CD4-positive, CD25-positive, alpha-beta regulatory T cell (primary cell): Measurements from ENCODE around the gene PLXNB1. TPM values are rescaled to one million over a fixed set of nuclear protein-coding genes. Genes with fewer than 3 reads are reported as not detected.

ENCODE experiments used
- ATAC-seq, 2 donors: fragments of 150-1000 bp; cut with Tn5 transposase; one replicate each; pipeline ENCODE4 v1.10.0; 2021; ENCODE audit warnings: low read depth in 2 of 2, moderate number of reproducible peaks in 2 of 2, moderate library complexity in 1 of 2
- DNase-seq, 3 donors: peaks; one replicate each; pipeline versions ENCODE4 v3.0.0 to v3.0.0-alpha.2; 2012 to 2022; ENCODE audit warnings: mixed read lengths in 1 of 3
- H3K27ac ChIP-seq: one replicate; pipeline ENCODE4 v1.7.0; 2013; ENCODE audit warnings: mild to moderate bottlenecking, low read length; ENCODE audit not compliant: insufficient read depth, poor library complexity, severe bottlenecking
- H3K27me3 ChIP-seq: one replicate; pipeline ENCODE4 v1.7.0; 2013; ENCODE audit warnings: low read length; ENCODE audit not compliant: control insufficient read depth, insufficient read depth
- H3K36me3 ChIP-seq: one replicate; pipeline ENCODE4 v1.7.0; 2013; ENCODE audit warnings: mild to moderate bottlenecking, low read length, moderate library complexity; ENCODE audit not compliant: control insufficient read depth, insufficient read depth
- H3K4me1 ChIP-seq: 2 replicates; pipeline ENCODE4 v1.7.0; 2013; ENCODE audit warnings: mild to moderate bottlenecking, low read length; ENCODE audit not compliant: insufficient read depth, control insufficient read depth, poor library complexity, severe bottlenecking
- H3K4me3 ChIP-seq: one replicate; pipeline ENCODE4 v1.7.0; 2013; ENCODE audit warnings: low read depth, mild to moderate bottlenecking, low read length, moderate library complexity
- H3K9me3 ChIP-seq, 2 experiments: 1 replicate in 1 of 2; 2 replicates in 1 of 2; pipeline ENCODE4 v1.7.0; 2013; ENCODE audit warnings: low read length in 2 of 2, mild to moderate bottlenecking in 1 of 2, moderate library complexity in 1 of 2; ENCODE audit not compliant: control insufficient read depth in 2 of 2
- H3K27ac Mint-ChIP-seq, 3 donors: one replicate each; pipeline ENCODE4 v1.8.0; 2020 to 2022; ENCODE audit warnings: mild to moderate bottlenecking in 3 of 3, mixed read lengths in 3 of 3, moderate library complexity in 2 of 3
- H3K27me3 Mint-ChIP-seq: one replicate; pipeline ENCODE4 v1.8.0; 2022; ENCODE audit warnings: mild to moderate bottlenecking, mixed read lengths
- H3K36me3 Mint-ChIP-seq: one replicate; pipeline ENCODE4 v1.8.0; 2020; ENCODE audit warnings: mixed read lengths
- H3K4me1 Mint-ChIP-seq, 4 donors: one replicate each; pipeline ENCODE4 v1.8.0; 2020 to 2022; ENCODE audit warnings: mixed read lengths in 4 of 4, mild to moderate bottlenecking in 1 of 4
- H3K4me3 Mint-ChIP-seq, 4 donors: one replicate each; pipeline ENCODE4 v1.8.0; 2020 to 2022; ENCODE audit warnings: mild to moderate bottlenecking in 4 of 4, mixed read lengths in 4 of 4, moderate library complexity in 3 of 4
- H3K9me3 Mint-ChIP-seq, 7 donors: one replicate each; pipeline ENCODE4 v1.8.0; 2020 to 2022; ENCODE audit warnings: mixed read lengths in 7 of 7, mild to moderate bottlenecking in 3 of 7, moderate library complexity in 2 of 7
- polyA plus RNA-seq, 4 donors: library from polyadenylated mRNA; unstranded; fragments of 300-500 nt; fragmentation: Illumina TruSeq; gene quantifications; one replicate each; pipeline ENCODE4 v1.2.3, GENCODE V29; 2021
- total RNA-seq: library from RNA; stranded (reverse); gene quantifications from one replicate; pipeline ENCODE4 v1.2.3, GENCODE V29; 2022

Gene PLXNB1
- total and polyA plus RNA-seq, 5 donors from 2014 or later = 0.07 to 5.2 TPM; not detected in 3

DNA sequence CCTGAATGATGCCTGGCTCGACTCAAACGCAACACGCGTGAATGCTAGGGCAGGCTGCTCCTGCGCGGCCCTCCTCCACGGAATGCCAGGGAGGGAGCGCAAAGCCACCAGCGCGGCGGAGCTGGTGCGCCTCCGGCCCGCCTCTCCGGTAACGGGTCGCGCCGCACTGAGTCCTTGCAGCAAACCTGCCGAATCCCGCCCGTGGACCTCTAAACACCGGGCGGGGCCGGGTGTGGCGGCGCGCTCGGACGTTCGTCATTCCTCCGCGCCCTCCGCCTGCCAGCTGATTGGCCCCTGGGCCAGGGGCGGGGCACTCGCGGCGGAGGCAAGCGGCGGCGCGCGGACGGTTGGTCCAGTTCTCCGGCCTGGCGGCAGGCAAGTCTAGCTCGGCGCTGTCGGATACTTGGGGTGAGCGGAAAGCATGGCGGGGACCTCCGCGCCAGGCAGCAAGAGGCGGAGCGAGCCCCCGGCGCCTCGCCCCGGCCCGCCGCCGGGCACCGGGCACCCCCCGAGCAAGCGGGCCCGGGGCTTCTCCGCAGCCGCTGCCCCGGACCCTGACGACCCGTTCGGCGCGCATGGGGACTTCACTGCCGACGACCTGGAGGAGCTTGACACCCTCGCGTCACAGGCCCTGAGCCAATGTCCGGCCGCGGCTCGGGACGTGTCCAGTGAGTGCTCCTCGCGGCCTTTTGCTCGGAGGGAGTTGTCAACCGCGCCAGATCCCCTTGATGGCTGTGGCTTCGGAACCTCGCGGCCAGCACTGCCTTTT is 16.7 kb upstream of the PLXNB1 start, which contains the start of gene ATRIP:
Gene ATRIP (plus strand): TSS at position 313 of the 769 bp plus-strand sequence. CDS start 109 bp downstream, at position 422.
- Histone ChIP-seq H3K27me3 (no peaks in the 10 kb centered on the region), H3K36me3 (peaks cover 21% of the 10 kb centered on the region), H3K4me3 (peak within 1 kb of the TSS; percentile 82), H3K27ac (peak within 1 kb of the TSS; percentile 76), H3K4me1 (peaks cover 30% of the 10 kb centered on the region), H3K9me3 (no peaks in the 10 kb centered on the region)
- H3K9me3 Mint-ChIP-seq = no peaks in the 10 kb centered on the region
- peak; percentile 84 to 87 (median 85) for DNase-seq
- ATAC-seq = peak; percentile 96 to 97
- H3K27me3 Mint-ChIP-seq = peaks cover 4% of the 10 kb centered on the region
- H3K4me3 Mint-ChIP-seq = peak within 1 kb of the TSS; percentile 87 to 98 (median 93)
- H3K4me1 Mint-ChIP-seq = peaks cover 11 to 46% (median 34%) of the 10 kb centered on the region in 4 donors
- H3K27ac Mint-ChIP-seq = peak within 1 kb of the TSS; percentile 90 to 96 (median 92)
- H3K36me3 Mint-ChIP-seq = peaks cover 7% of the 10 kb centered on the region

DNA sequence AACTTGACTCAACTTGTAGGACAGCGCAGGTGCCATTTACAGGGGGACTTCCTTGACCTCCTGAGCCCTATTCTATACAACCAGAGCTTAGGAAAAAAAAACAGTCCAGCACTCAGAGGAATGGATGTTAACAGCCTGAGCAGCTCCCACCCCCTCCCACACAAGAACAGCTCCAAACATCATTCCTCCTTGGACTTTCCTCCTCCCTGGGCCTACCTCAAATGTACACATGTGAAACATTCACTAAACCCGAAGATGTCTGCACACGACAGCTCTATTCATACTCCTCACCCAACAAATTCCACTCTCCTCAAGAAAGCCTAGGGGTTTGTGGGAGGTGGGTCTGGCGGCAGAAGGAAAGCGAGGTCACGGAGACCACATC is 16.1 kb upstream of the PLXNB1 start:
- Mint-ChIP-seq H3K27ac (peak overlapping the region; percentile 90 to 96 (median 92)), H3K36me3 (peaks cover 8% of the 10 kb centered on the region), H3K4me1 (peaks cover 15 to 52% (median 37%) of the 10 kb centered on the region in 4 donors), H3K4me3 (peak overlapping the region; percentile 87 to 98 (median 93)), H3K9me3 (no peaks in the 10 kb centered on the region), H3K27me3 (peaks cover 4% of the 10 kb centered on the region)
- H3K9me3 ChIP-seq = no peaks in the 10 kb centered on the region
- H3K4me1 ChIP-seq = peaks cover 36% of the 10 kb centered on the region
- H3K27me3 ChIP-seq = no peaks in the 10 kb centered on the region
- peak overlapping the region; percentile 76 for H3K27ac ChIP-seq
- ATAC-seq = no peak
- H3K4me3 ChIP-seq = peak overlapping the region; percentile 82
- DNase-seq = no peak
- H3K36me3 ChIP-seq = peaks cover 25% of the 10 kb centered on the region

DNA sequence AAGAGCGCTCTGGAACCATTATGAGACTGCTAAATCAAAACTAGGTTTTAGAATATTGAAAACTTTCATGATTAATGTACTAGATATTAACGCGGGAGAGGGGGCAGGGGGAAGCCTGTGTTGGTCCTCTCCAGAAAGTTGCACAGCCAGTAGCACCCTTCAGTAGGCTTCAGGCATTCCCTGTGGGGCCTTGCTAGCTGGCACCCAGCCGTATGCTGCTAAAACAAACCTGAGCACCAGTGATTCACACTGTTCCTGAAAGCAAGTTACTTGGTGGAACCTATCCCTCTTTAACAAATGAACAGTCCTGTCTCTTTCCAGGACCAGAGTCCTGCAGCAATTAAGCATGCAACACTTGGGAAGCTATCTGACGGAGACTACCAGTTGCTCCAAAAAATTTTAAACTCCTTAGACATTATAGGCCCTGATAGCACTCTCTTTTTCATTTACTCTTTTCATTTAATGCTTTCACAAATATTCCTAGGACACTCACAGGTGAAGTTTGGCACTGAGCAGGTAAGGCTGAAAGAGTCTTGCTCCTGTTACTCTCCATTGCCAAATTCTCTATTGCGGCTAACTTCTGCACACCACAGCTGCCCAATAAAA is 15.5 kb upstream of the PLXNB1 start:
- Mint-ChIP-seq H3K27me3 (peaks cover 4% of the 10 kb centered on the region), H3K4me3 (peak overlapping the region; percentile 87 to 98 (median 93)), H3K4me1 (peaks cover 15 to 59% (median 37%) of the 10 kb centered on the region in 4 donors), H3K27ac (peak overlapping the region; percentile 90 to 96 (median 92)), H3K9me3 (no peaks in the 10 kb centered on the region), H3K36me3 (peaks cover 8% of the 10 kb centered on the region)
- H3K27me3 ChIP-seq = no peaks in the 10 kb centered on the region
- H3K9me3 ChIP-seq = no peaks in the 10 kb centered on the region
- H3K4me3 ChIP-seq = no peak overlapping the region
- ATAC-seq = no peak
- DNase-seq = no peak
- peaks cover 25% of the 10 kb centered on the region for H3K36me3 ChIP-seq
- peaks cover 42% of the 10 kb centered on the region for H3K4me1 ChIP-seq
- peak overlapping the region; percentile 76 for H3K27ac ChIP-seq

DNA sequence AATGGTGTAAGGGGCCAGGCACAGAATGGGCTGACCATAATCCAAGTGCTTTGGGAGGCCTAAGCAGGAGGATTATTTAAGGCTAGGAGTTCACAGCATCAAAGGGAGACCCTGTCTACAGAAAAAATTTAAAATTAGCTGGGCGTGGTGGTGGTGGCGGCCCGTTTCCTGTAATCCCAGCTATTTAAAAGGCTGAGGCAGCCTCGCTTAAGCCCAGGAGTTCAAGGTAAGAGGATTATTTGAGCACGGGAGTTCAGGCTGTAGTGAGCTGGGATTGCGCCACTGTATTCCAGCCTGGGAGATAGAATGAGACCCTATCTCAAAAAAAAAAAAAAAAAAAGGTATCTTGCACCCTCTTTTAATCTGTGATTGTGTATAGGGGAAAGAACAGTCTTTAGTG is 12.1 kb upstream of the PLXNB1 start:
- no peak for ATAC-seq
- H3K27me3 ChIP-seq = no peaks in the 10 kb centered on the region
- H3K4me1 Mint-ChIP-seq = peaks cover 11 to 62% (median 24%) of the 10 kb centered on the region in 4 donors
- H3K27ac Mint-ChIP-seq = peak overlapping the region in 2 of 3 donors; percentile 91 to 99
- H3K4me3 Mint-ChIP-seq = peak overlapping the region in 3 of 4 donors; percentile 92 to 96 (median 96)
- peaks cover 0 to 4% (median 0%) of the 10 kb centered on the region in 7 donors for H3K9me3 Mint-ChIP-seq
- H3K4me1 ChIP-seq = peaks cover 42% of the 10 kb centered on the region
- H3K36me3 ChIP-seq = peaks cover 25% of the 10 kb centered on the region
- no peaks in the 10 kb centered on the region for H3K9me3 ChIP-seq
- DNase-seq = no peak
- peak overlapping the region; percentile 90 for H3K27ac ChIP-seq
- peak overlapping the region; percentile 58 for H3K4me3 ChIP-seq
- peaks cover 6% of the 10 kb centered on the region for H3K36me3 Mint-ChIP-seq
- H3K27me3 Mint-ChIP-seq = no peaks in the 10 kb centered on the region

DNA sequence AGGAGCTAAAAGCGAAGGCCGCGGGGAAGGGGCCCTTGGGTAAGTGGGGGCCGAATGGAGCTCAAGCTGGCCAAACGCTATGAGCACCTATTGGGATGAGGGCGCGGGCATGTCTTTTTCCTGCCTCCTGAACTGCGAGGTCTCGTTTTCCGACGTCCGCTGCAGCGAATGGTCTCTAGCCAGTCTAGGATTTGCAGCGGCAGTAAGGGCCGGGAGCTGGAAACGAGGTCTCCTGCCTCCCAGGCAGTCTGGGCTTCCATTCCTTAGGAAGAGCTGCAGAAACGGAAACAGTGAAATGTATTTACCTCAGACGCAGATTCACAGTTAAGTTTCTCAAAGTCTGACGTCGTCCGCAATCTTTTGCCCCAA is 10.7 kb upstream of the PLXNB1 start:
- H3K36me3 ChIP-seq = peaks cover 25% of the 10 kb centered on the region
- H3K9me3 ChIP-seq = no peaks in the 10 kb centered on the region
- ATAC-seq (no peak), DNase-seq (no peak)
- H3K4me1 ChIP-seq = peaks cover 37% of the 10 kb centered on the region
- no peaks in the 10 kb centered on the region for H3K27me3 Mint-ChIP-seq
- H3K4me1 Mint-ChIP-seq = peaks cover 11 to 51% (median 16%) of the 10 kb centered on the region in 4 donors
- H3K27ac Mint-ChIP-seq = peak overlapping the region; percentile 91 to 99 (median 91)
- H3K4me3 ChIP-seq = peak overlapping the region; percentile 89
- no peaks in the 10 kb centered on the region for H3K27me3 ChIP-seq
- peak overlapping the region in 3 of 4 donors; percentile 92 to 96 (median 96) for H3K4me3 Mint-ChIP-seq
- H3K9me3 Mint-ChIP-seq = peaks cover 0 to 4% (median 0%) of the 10 kb centered on the region in 7 donors
- H3K27ac ChIP-seq = peak overlapping the region; percentile 90
- H3K36me3 Mint-ChIP-seq = peaks cover 6% of the 10 kb centered on the region

DNA sequence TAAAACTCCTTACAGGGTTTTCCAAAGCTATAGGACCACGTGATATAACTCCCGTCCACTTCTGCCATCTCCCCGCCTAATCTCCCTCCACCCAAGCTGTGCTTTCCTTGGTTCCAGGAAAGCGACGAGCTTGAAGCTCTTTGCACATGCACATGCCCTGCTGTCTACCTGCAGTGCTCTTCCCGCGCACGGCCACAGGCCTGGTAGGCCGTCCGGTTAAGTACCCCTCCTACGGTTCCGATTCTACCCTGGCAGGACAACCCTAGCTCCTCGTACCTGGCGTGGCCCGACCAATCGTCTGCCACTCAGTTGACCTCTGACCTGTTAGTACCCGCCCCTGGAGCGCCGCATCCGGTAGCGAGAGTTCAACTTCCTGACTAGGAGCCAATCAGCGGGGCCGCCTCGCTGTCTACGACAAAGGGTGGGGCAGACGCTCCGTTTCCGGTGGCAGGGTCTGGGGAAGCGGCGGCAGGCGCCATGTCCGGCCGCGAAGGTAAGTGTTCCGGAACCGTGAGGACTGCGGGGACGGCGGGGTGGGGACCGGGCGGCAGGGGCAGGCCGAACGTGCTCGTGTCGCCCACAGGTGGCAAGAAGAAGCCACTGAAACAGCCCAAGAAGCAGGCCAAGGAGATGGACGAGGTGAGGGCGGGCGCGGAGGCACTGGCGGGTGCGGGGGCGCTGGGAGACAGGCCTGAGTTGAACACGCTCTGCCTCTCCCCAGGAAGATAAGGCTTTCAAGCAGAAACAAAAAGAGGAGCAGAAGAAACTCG is 10.1 kb upstream of the PLXNB1 start, which contains the start of the genes CCDC51 and TMA7:
Gene CCDC51 (minus strand): TSS at position 300 of the 770 bp plus-strand sequence. CDS start 4,991 bp downstream, outside the sequence.
Gene TMA7 (plus strand): TSS at position 438 of the 770 bp plus-strand sequence. CDS start 40 bp downstream, at position 478.
- Histone ChIP-seq H3K27me3 (no peaks in the 10 kb centered on the region), H3K27ac (peak within 1 kb of the TSS; percentile 90), H3K4me1 (peaks cover 37% of the 10 kb centered on the region), H3K4me3 (peak within 1 kb of the TSS; percentile 93), H3K36me3 (peaks cover 25% of the 10 kb centered on the region), H3K9me3 (no peaks in the 10 kb centered on the region)
- ATAC-seq (peak; percentile 96 to 97), DNase-seq (peak; percentile 97 to 99 (median 98))
- Mint-ChIP-seq H3K36me3 (peaks cover 6% of the 10 kb centered on the region), H3K4me1 (peaks cover 11 to 51% (median 15%) of the 10 kb centered on the region in 4 donors), H3K27ac (peak within 1 kb of the TSS; percentile 91 to 99 (median 91)), H3K27me3 (no peaks in the 10 kb centered on the region), H3K9me3 (peaks cover 0 to 4% (median 0%) of the 10 kb centered on the region in 7 donors), H3K4me3 (peak within 1 kb of the TSS in 3 of 4 donors; percentile 92 to 96 (median 96))

DNA sequence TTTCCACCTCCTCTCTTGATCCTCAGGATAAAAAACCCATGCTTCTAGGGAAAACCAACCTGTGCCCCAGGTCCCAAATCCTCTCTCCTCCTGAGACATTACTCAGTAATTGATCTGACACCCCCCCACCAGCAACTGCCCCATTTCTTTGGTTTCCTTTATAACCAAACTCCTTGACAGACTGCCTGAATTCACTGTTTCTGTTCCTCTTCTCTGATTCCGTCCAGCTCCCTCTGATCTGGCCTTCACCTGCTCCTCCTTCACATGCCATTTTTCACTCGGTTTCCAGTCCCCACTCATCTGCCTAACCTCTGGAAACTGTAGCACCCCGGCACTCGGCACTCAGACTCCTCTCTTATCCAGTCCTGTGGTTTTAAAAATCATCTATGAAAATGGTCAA is 7.9 kb upstream of the PLXNB1 start:
- peaks cover 6% of the 10 kb centered on the region for H3K36me3 Mint-ChIP-seq
- H3K9me3 Mint-ChIP-seq = peaks cover 0 to 4% (median 0%) of the 10 kb centered on the region in 7 donors
- DNase-seq (no peak), ATAC-seq (no peak)
- Histone ChIP-seq H3K4me3 (no peak overlapping the region), H3K36me3 (peaks cover 14% of the 10 kb centered on the region), H3K4me1 (peaks cover 35% of the 10 kb centered on the region), H3K9me3 (no peaks in the 10 kb centered on the region), H3K27me3 (no peaks in the 10 kb centered on the region), H3K27ac (no peak overlapping the region)
- H3K4me3 Mint-ChIP-seq = peak overlapping the region in 1 of 4 donors; percentile 2
- H3K27ac Mint-ChIP-seq = peak overlapping the region in 2 of 3 donors; percentile 5 to 84
- H3K4me1 Mint-ChIP-seq = peaks cover 11 to 57% (median 15%) of the 10 kb centered on the region in 4 donors
- H3K27me3 Mint-ChIP-seq = no peaks in the 10 kb centered on the region
